B cell (primary cell): ENCODE results near the gene ITPK1.

Source experiments
- EZH2 ChIP-seq: IDR thresholded peaks from 2 replicates; pipeline ENCODE4 v1.6.1; 2012; ENCODE audit warnings: borderline replicate concordance, low read depth, mild to moderate bottlenecking, moderate library complexity, low read length; ENCODE audit not compliant: insufficient read depth, poor library complexity, severe bottlenecking
- TF ChIP-seq, protein P1 (sequence below): fragments of 200-600 bp; IDR thresholded peaks from one replicate; pipeline ENCODE4 v1.8.0; 2022; ENCODE audit warnings: antibody characterized with exemption, mild to moderate bottlenecking

DNA sequence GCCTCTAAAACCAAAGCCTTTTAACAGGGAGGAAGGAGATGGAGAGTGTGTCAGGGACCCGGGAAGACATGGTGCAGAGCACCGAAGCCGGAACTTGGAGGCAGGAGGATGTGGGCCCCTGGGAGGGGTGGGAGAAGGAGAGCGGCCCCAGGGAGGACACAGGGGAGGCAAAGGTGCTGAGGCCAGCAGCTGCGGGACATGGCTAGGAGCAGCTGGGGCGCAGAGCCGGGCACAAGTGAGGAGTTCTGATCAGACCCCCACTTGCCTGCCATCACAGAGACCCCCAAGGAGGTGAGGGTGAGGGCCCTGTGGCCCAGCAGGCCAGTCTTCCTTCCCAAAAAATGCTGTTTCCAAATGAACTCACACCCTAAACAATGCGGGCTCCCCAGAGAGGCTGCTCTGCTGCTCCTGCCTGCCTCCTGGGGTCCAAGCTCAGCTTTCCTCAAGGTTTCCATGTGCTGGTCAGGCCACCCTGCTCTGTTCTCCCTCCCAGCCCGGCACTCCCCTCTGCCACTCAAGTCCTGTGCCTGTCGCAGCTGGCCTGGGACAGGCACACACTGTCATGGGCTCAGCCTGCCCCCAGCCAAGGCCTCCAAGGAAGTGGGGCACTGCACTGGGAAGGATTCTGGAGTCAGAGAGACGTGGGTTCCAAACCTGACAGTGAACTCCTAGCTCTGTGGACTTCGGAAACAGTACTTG is 168.7 kb downstream of the ITPK1 start:
- TF ChIP-seq, protein P1, sequence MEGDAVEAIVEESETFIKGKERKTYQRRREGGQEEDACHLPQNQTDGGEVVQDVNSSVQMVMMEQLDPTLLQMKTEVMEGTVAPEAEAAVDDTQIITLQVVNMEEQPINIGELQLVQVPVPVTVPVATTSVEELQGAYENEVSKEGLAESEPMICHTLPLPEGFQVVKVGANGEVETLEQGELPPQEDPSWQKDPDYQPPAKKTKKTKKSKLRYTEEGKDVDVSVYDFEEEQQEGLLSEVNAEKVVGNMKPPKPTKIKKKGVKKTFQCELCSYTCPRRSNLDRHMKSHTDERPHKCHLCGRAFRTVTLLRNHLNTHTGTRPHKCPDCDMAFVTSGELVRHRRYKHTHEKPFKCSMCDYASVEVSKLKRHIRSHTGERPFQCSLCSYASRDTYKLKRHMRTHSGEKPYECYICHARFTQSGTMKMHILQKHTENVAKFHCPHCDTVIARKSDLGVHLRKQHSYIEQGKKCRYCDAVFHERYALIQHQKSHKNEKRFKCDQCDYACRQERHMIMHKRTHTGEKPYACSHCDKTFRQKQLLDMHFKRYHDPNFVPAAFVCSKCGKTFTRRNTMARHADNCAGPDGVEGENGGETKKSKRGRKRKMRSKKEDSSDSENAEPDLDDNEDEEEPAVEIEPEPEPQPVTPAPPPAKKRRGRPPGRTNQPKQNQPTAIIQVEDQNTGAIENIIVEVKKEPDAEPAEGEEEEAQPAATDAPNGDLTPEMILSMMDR, result no peak
- no peak for TF ChIP-seq EZH2
